ENCODE measurements around the gene PPP1R8. TPM values are rescaled to one million over a fixed set of nuclear protein-coding genes. Genes with fewer than 3 reads are reported as not detected.

Gene PPP1R8
- total and polyA plus RNA-seq, 2 of the 8 experiments (the other 6 are each of a cell fraction or from before 2014, with no cell fraction given), result 33.4 to 51.8 TPM

DNA sequence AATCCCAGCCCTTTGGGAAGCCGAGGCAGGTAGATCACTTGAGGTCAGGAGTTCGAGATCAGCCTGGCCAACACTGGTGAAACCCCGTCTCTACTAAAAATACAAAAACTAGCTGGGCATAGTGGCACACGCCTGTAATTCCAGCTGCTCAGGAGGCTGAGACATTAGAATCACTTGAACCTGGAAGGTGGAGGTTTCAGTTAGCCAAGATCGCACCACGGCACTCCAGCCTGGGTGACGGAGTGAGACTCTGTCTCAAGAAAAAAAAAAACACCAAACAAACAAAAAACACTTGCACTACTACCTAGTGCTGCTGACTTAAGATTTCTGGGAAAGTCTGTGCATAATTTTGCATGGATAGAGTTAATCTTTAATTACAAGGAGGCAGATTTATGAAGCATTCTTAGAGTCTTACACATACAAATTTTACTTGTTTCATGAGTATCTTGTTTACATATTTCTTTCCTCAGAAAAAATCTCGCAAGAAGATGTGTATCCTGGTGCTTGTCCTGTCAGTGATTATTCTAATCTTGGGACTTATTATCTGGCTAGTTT lies 8.7 kb upstream of the PPP1R8 start:
- H3K27ac ChIP-seq (ENCODE audit: low read depth, low read length), result no peak overlapping the region
- no peaks in the 10 kb centered on the region for H3K27me3 ChIP-seq (replicated peaks in 1 of 4; ENCODE audit: control insufficient read depth in 3 of 4, extremely low read depth in 1 of 4, insufficient read depth in 3 of 4, low read length in 3 of 4)
- no peak overlapping the region for H4K8ac ChIP-seq (ENCODE audit: extremely low read depth, insufficient read depth, low read length)
- H4K91ac ChIP-seq (replicated peaks; ENCODE audit: insufficient read length, low read length), result no peak overlapping the region
- WGBS, 2 experiments (ENCODE audit: extremely low coverage in 1 of 2, insufficient coverage in 1 of 2, insufficient read length in 1 of 2, insufficient replicate concordance in 2 of 2, low coverage in 1 of 2, low lambda C conversion rate in 2 of 2, missing lambda C conversion rate in 1 of 2), result 94% methylated on average over 8 of the region's 8 CpGs; no CpG with 5 or more reads in 1 of the 2 experiments
- no peaks in the 10 kb centered on the region for H3K79me2 ChIP-seq (ENCODE audit: control insufficient read depth in 1 of 2, insufficient read depth in 2 of 2, low read length in 2 of 2)
- H3K4me3 ChIP-seq (ENCODE audit: extremely low read depth in 1 of 4, insufficient read depth in 2 of 4, low read depth in 3 of 4, low read length in 4 of 4), result no peak overlapping the region
- CTCF ChIA-PET (ENCODE audit: partially characterized antibody), result interaction anchor here (0.6 kb wide), 1 partner anchor 380 kb away, joined by 4 read pairs; no protein-coding TSS in a partner anchor
- H4K5ac ChIP-seq (ENCODE audit: insufficient read length, low read depth, low read length), result no peak overlapping the region
- no peak overlapping the region for H3K4ac ChIP-seq (replicated peaks; ENCODE audit: insufficient read length, low read depth, low read length)
- H3K23me2 ChIP-seq (ENCODE audit: low read depth, low read length), result no peaks in the 10 kb centered on the region
- no peak overlapping the region for H3K4me2 ChIP-seq (ENCODE audit: insufficient read depth in 1 of 2, low read depth in 2 of 2, low read length in 2 of 2)
- no peaks in the 10 kb centered on the region for H4K20me1 ChIP-seq (replicated peaks in 1 of 2; ENCODE audit: control insufficient read depth in 1 of 2, insufficient read depth in 2 of 2, low read length in 2 of 2)
- no peaks in the 10 kb centered on the region for H3K4me1 ChIP-seq (replicated peaks in 1 of 4; ENCODE audit: control insufficient read depth in 3 of 4, insufficient read depth in 4 of 4, low read length in 3 of 4)
- H2BK12ac ChIP-seq (ENCODE audit: low read depth, low read length), result no peak overlapping the region
- DNase-seq (ENCODE audit: low read depth in 1 of 2, low spot score in 2 of 2) (no peak), FAIRE-seq (no peak)
- no peak overlapping the region for H3K23ac ChIP-seq (ENCODE audit: insufficient read length)
- H3K14ac ChIP-seq (ENCODE audit: insufficient read length), result no peak overlapping the region
- no peaks in the 10 kb centered on the region for H3K9me3 ChIP-seq (ENCODE audit: insufficient read depth in 2 of 2, low read depth in 1 of 2, low read length in 1 of 2)
- POLR2A ChIA-PET (ENCODE audit: partially characterized antibody), result interaction anchor here (1.1 kb wide), 1 partner anchor 10 kb away, joined by 3 read pairs; no protein-coding TSS in a partner anchor
- no peak overlapping the region for H2BK120ac ChIP-seq (replicated peaks; ENCODE audit: low read depth, low read length)
- no peak overlapping the region for H2AFZ ChIP-seq (ENCODE audit: low read length)
- no peaks in the 10 kb centered on the region; a peak in 1 of 8 replicates for H3K36me3 ChIP-seq (ENCODE audit: control insufficient read depth in 2 of 4, insufficient read depth in 4 of 4, low read length in 3 of 4)
- no peaks in the 10 kb centered on the region for H3K79me1 ChIP-seq (ENCODE audit: low read depth, low read length)
- H3K56ac ChIP-seq (replicated peaks; ENCODE audit: insufficient read length, low read depth, low read length), result no peak overlapping the region
- no peak overlapping the region for H3K9ac ChIP-seq (replicated peaks in 1 of 4; ENCODE audit: extremely low read depth in 1 of 4, low read depth in 3 of 4, low read length in 3 of 4)
- no peak overlapping the region for H2BK15ac ChIP-seq (ENCODE audit: low read length)
- no peak overlapping the region for H2BK5ac ChIP-seq (ENCODE audit: low read depth, low read length)
- no peak overlapping the region for H2AK5ac ChIP-seq (ENCODE audit: low read depth, low read length)
- no peak overlapping the region for H2BK20ac ChIP-seq (ENCODE audit: low read length)
- no peak overlapping the region for H3K18ac ChIP-seq (ENCODE audit: extremely low read depth, low read length)
- TF ChIP-seq CHD2 (IDR thresholded peaks at IDR 0.05; ENCODE audit: low read length) (no peak), ASH2L (IDR thresholded peaks at IDR 0.05; ENCODE audit: low read length) (no peak), CBX8 (IDR thresholded peaks at IDR 0.05; ENCODE audit: borderline replicate concordance, low read depth, low read length) (no peak), POLR2A (IDR thresholded peaks at IDR 0.05; ENCODE audit: control extremely low read depth in 1 of 2, low read depth in 2 of 2, low read length in 2 of 2) (no peak), RNF2 (IDR thresholded peaks at IDR 0.05; ENCODE audit: borderline replicate concordance, low read depth, low read length, missing control alignments, poor library complexity, severe bottlenecking) (no peak), SP4 (IDR thresholded peaks at IDR 0.05; ENCODE audit: low read length) (no peak), SRF (IDR thresholded peaks at IDR 0.05; ENCODE audit: low read depth, low read length) (no peak), RBBP5 (IDR thresholded peaks at IDR 0.05; ENCODE audit: borderline replicate concordance, low read depth, low read length) (no peak), CTBP2 (IDR thresholded peaks at IDR 0.05; ENCODE audit: borderline replicate concordance, insufficient read depth, insufficient read length, low read length) (no peak), JUN (IDR thresholded peaks at IDR 0.05; ENCODE audit: low read depth, low read length) (no peak), HDAC6 (IDR thresholded peaks at IDR 0.05; ENCODE audit: low read depth, low read length) (no peak), TEAD4 (IDR thresholded peaks at IDR 0.05; ENCODE audit: low read depth, low read length) (no peak), BCL11A (IDR thresholded peaks at IDR 0.05; ENCODE audit: low read depth in 2 of 2, low read length in 2 of 2) (no peak), NANOG (IDR thresholded peaks at IDR 0.05; ENCODE audit: insufficient read depth, low read depth, low read length, poor library complexity, severe bottlenecking) (no peak), TCF12 (IDR thresholded peaks at IDR 0.05; ENCODE audit: low read depth, low read length) (no peak)

All from H1 (cell line).